ENCODE results near the gene TAP2. TPM values are rescaled to one million over a fixed set of nuclear protein-coding genes. Genes with fewer than 3 reads are reported as not detected.

The TAP2 gene
- polyA plus RNA-seq, 1 donor from 2014 or later: 1.2 TPM

DNA sequence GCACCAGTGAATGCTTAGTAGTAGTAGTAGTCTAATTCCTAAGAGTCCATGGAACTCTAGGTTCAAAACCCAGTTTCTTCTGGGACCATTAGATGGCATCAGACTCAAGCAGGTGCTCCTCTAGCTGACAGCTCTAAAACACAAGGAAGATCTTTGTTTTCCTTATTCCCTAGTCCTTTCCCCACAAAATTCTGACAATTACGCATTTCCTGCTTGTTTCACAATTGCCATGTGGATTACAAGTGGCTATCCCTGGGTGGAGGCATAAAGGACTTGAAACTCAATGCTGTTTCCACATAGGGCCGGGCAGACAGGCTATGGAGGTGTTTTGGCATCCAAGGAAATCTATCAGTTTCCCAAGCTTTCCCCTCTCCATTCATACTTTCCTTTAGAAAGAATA, 12.6 kb downstream of the TAP2 start:
- TF ChIP-seq SMC3 (conservative IDR thresholded peaks at IDR 0.05; ENCODE audit: poor library complexity) (peak; percentile 28), RAD21 (conservative IDR thresholded peaks at IDR 0.05) (peak; percentile 27), MXI1 (conservative IDR thresholded peaks at IDR 0.05; ENCODE audit: poor library complexity, severe bottlenecking) (no peak), CTCF (IDR thresholded peaks at IDR 0.05; ENCODE audit: poor library complexity, severe bottlenecking) (peak; percentile 47), EZH2 (IDR thresholded peaks at IDR 0.05; ENCODE audit: borderline replicate concordance, insufficient read depth, low read length, poor library complexity, severe bottlenecking) (no peak)
- Histone ChIP-seq H3K9me2 (ENCODE audit: insufficient read depth, low read length) (no peaks in the 10 kb centered on the region), H3K36me3 (ENCODE audit: insufficient read depth, low read length) (no peaks in the 10 kb centered on the region), H3K9ac (ENCODE audit: low read length) (no peak overlapping the region), H3K27me3 (ENCODE audit: insufficient read depth, low read depth, low read length) (no peaks in the 10 kb centered on the region), H3K27ac (ENCODE audit: low read length) (no peak overlapping the region), H4K20me1 (ENCODE audit: insufficient read depth) (no peaks in the 10 kb centered on the region), H2AFZ (ENCODE audit: low read depth, low read length) (no peak overlapping the region), H3K79me2 (replicated peaks; ENCODE audit: insufficient read depth, low read length) (no peaks in the 10 kb centered on the region), H3K4me2 (ENCODE audit: low read length) (no peak overlapping the region), H3F3A (ENCODE audit: insufficient read depth, low read length, poor library complexity, severe bottlenecking) (no peaks in the 10 kb centered on the region), H3K9me3 (ENCODE audit: low read length) (no peaks in the 10 kb centered on the region), H3K4me3 (ENCODE audit: low read length) (no peak overlapping the region)

- no peaks in the 10 kb centered on the region for H3K9me3 ChIP-seq (ENCODE audit: low read length)
- H3K4me3 ChIP-seq (ENCODE audit: low read length): no peak overlapping the region
- no peak overlapping the region for H2AFZ ChIP-seq (ENCODE audit: low read depth, low read length)
- no peaks in the 10 kb centered on the region for H3K9me2 ChIP-seq (ENCODE audit: insufficient read depth, low read length)
- no peaks in the 10 kb centered on the region for H3K79me2 ChIP-seq (replicated peaks; ENCODE audit: insufficient read depth, low read length)
- H3K4me2 ChIP-seq (ENCODE audit: low read length): no peak overlapping the region
- no peaks in the 10 kb centered on the region for H3K36me3 ChIP-seq (ENCODE audit: insufficient read depth, low read length)
- no peak overlapping the region for H3K9ac ChIP-seq (ENCODE audit: low read length)
- H3K27me3 ChIP-seq (ENCODE audit: insufficient read depth, low read depth, low read length): no peaks in the 10 kb centered on the region
- H3K27ac ChIP-seq (ENCODE audit: low read length): no peak overlapping the region
- H3F3A ChIP-seq (ENCODE audit: insufficient read depth, low read length, poor library complexity, severe bottlenecking): no peaks in the 10 kb centered on the region
- no peaks in the 10 kb centered on the region for H4K20me1 ChIP-seq (ENCODE audit: insufficient read depth)
- TF ChIP-seq MXI1 (conservative IDR thresholded peaks at IDR 0.05; ENCODE audit: poor library complexity, severe bottlenecking): no peak
- TF ChIP-seq EP300 (conservative IDR thresholded peaks at IDR 0.05; ENCODE audit: poor library complexity, severe bottlenecking): no peak
- TF ChIP-seq, protein P1, sequence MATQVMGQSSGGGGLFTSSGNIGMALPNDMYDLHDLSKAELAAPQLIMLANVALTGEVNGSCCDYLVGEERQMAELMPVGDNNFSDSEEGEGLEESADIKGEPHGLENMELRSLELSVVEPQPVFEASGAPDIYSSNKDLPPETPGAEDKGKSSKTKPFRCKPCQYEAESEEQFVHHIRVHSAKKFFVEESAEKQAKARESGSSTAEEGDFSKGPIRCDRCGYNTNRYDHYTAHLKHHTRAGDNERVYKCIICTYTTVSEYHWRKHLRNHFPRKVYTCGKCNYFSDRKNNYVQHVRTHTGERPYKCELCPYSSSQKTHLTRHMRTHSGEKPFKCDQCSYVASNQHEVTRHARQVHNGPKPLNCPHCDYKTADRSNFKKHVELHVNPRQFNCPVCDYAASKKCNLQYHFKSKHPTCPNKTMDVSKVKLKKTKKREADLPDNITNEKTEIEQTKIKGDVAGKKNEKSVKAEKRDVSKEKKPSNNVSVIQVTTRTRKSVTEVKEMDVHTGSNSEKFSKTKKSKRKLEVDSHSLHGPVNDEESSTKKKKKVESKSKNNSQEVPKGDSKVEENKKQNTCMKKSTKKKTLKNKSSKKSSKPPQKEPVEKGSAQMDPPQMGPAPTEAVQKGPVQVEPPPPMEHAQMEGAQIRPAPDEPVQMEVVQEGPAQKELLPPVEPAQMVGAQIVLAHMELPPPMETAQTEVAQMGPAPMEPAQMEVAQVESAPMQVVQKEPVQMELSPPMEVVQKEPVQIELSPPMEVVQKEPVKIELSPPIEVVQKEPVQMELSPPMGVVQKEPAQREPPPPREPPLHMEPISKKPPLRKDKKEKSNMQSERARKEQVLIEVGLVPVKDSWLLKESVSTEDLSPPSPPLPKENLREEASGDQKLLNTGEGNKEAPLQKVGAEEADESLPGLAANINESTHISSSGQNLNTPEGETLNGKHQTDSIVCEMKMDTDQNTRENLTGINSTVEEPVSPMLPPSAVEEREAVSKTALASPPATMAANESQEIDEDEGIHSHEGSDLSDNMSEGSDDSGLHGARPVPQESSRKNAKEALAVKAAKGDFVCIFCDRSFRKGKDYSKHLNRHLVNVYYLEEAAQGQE (IDR thresholded peaks at IDR 0.05; ENCODE audit: borderline replicate concordance): no peak
- TF ChIP-seq CTCF (IDR thresholded peaks at IDR 0.05; ENCODE audit: poor library complexity, severe bottlenecking): no peak
These were observed 18.8 kb downstream of the TAP2 start for GRCh38 chr6:32819729-32820128.
